HepG2 (cell line): ENCODE results near the gene POLRMT. TPM values are rescaled to one million over a fixed set of nuclear protein-coding genes. Genes with fewer than 3 reads are reported as not detected.

Experiments used
- CHCHD3 ChIP-seq: sonication (generic); formaldehyde crosslinking; IDR thresholded peaks from 2 replicates; pipeline ENCODE4 v1.8.0; 2022; ENCODE audit warnings: mild to moderate bottlenecking, missing genetic modification reagents, moderate library complexity
- CSRNP2 ChIP-seq: sonication (generic); formaldehyde crosslinking; conservative IDR thresholded peaks from 2 replicates; pipeline ENCODE4 v1.8.0; 2022; ENCODE audit warnings: low read depth, missing genetic modification reagents
- DNMT3B ChIP-seq: conservative IDR thresholded peaks from 2 replicates; pipeline ENCODE4 v1.6.1; 2016; ENCODE audit warnings: missing biosample characterization, control low read depth
- FOSL1 ChIP-seq: sonication (generic); formaldehyde crosslinking; IDR thresholded peaks from 2 replicates; pipeline ENCODE4 v1.9.0; 2021; ENCODE audit warnings: missing genetic modification reagents, borderline replicate concordance
- FOSL2 ChIP-seq: sonication (generic); formaldehyde crosslinking; IDR thresholded peaks from 2 replicates; pipeline ENCODE4 v1.4.0; 2020; ENCODE audit warnings: missing genetic modification reagents
- GPBP1L1 ChIP-seq: sonication (generic); formaldehyde crosslinking; IDR thresholded peaks from 2 replicates; pipeline ENCODE4 v1.5.0; 2020; ENCODE audit warnings: mild to moderate bottlenecking, missing genetic modification reagents
- HNRNPLL ChIP-seq: fragments of 200-400 bp; formaldehyde crosslinking; IDR thresholded peaks from 2 replicates; pipeline ENCODE4 v1.6.1; 2017; ENCODE audit warnings: mild to moderate bottlenecking, low read depth, low read length; ENCODE audit not compliant: poor library complexity, severe bottlenecking
- JUND ChIP-seq: sonication (generic); formaldehyde crosslinking; IDR thresholded peaks from 2 replicates; pipeline ENCODE4 v1.8.0; 2022; ENCODE audit warnings: mild to moderate bottlenecking, missing genetic modification reagents
- MIXL1 ChIP-seq: IDR thresholded peaks from 2 replicates; pipeline ENCODE4 v1.6.1; 2016
- MTA3 ChIP-seq: sonication (generic); formaldehyde crosslinking; IDR thresholded peaks from 2 replicates; pipeline ENCODE4 v1.4.0; 2020; ENCODE audit warnings: missing genetic modification reagents
- THAP11 ChIP-seq: IDR thresholded peaks from 2 replicates; pipeline ENCODE4 v1.6.1; 2016; ENCODE audit warnings: missing biosample characterization, missing genetic modification reagents
- ZBTB42 ChIP-seq: sonication (generic); formaldehyde crosslinking; IDR thresholded peaks from 2 replicates; pipeline ENCODE4 v1.5.0; 2020; ENCODE audit warnings: mild to moderate bottlenecking, missing genetic modification reagents
- ZFY ChIP-seq: sonication (generic); formaldehyde crosslinking; IDR thresholded peaks from 2 replicates; pipeline ENCODE4 v1.4.0; 2020; ENCODE audit warnings: missing genetic modification reagents
- ZMYM3 ChIP-seq: sonication (generic); formaldehyde crosslinking; IDR thresholded peaks from 2 replicates; pipeline ENCODE4 v1.5.1; 2020; ENCODE audit warnings: mild to moderate bottlenecking, missing genetic modification reagents
- ZNF20 ChIP-seq: sonication (generic); formaldehyde crosslinking; IDR thresholded peaks from 2 replicates; pipeline ENCODE4 v1.4.0; 2020; ENCODE audit warnings: mild to moderate bottlenecking, moderate library complexity, missing genetic modification reagents
- ZNF225 ChIP-seq: sonication (generic); formaldehyde crosslinking; IDR thresholded peaks from 2 replicates; pipeline ENCODE4 v1.4.0; 2020; ENCODE audit warnings: mild to moderate bottlenecking, missing genetic modification reagents
- ZNF350 ChIP-seq: sonication (generic); formaldehyde crosslinking; IDR thresholded peaks from 2 replicates; pipeline ENCODE4 v1.4.0; 2020; ENCODE audit warnings: mild to moderate bottlenecking, low read depth, missing genetic modification reagents, borderline replicate concordance
- ZNF768 ChIP-seq: sonication (generic); formaldehyde crosslinking; IDR thresholded peaks from 2 replicates; pipeline ENCODE4 v1.4.0; 2020; ENCODE audit warnings: missing genetic modification reagents
- ZNF816 ChIP-seq: sonication (generic); formaldehyde crosslinking; IDR thresholded peaks from 2 replicates; pipeline ENCODE4 v1.8.0; 2022; ENCODE audit warnings: missing genetic modification reagents, mild to moderate bottlenecking, borderline replicate concordance
- polyA plus RNA-seq, 8 experiments: library from polyadenylated mRNA; depleted of rRNA in 3 of 8; stranded (reverse) in 7 of 8; unstranded in 1 of 8; fragments of >200 nt; fragmentation: Illumina TruSeq in 4 of 8; extraction: Trizol in 4 of 8; gene quantifications; 2 replicates each; pipeline versions ENCODE4 v1.2.1 to v1.2.3, GENCODE V29; 2011 to 2016; ENCODE audit warnings: low read depth in 4 of 8, missing spikeins in 1 of 8, mixed read lengths in 1 of 8; ENCODE audit not compliant: insufficient read depth in 1 of 8
- total RNA-seq, 5 experiments: library from RNA; depleted of rRNA; stranded (reverse); fragments of >200 nt; fragmentation: Illumina TruSeq; extraction: Trizol; gene quantifications; 2 replicates each; pipeline ENCODE4 v1.2.3, GENCODE V29; 2016; ENCODE audit warnings: low read depth in 1 of 5
- TF ChIP-seq, protein P1 (sequence below): sonication (generic); formaldehyde crosslinking; IDR thresholded peaks from 2 replicates; pipeline ENCODE4 v1.5.0; 2020; ENCODE audit warnings: missing genetic modification reagents, mild to moderate bottlenecking, borderline replicate concordance
- TF ChIP-seq, protein P2 (sequence below): IDR thresholded peaks from 2 replicates; pipeline ENCODE4 v1.6.1; 2016; ENCODE audit warnings: low read depth, control low read depth
- TF ChIP-seq, protein P3 (sequence below): sonication (generic); formaldehyde crosslinking; IDR thresholded peaks from 2 replicates; pipeline ENCODE4 v1.4.0; 2020; ENCODE audit warnings: missing genetic modification reagents, borderline replicate concordance

The POLRMT gene
- total and polyA plus RNA-seq, 2 of the 13 experiments (the other 11 are each of a cell fraction or from before 2014, with no cell fraction given): 78.0 to 101 TPM

DNA sequence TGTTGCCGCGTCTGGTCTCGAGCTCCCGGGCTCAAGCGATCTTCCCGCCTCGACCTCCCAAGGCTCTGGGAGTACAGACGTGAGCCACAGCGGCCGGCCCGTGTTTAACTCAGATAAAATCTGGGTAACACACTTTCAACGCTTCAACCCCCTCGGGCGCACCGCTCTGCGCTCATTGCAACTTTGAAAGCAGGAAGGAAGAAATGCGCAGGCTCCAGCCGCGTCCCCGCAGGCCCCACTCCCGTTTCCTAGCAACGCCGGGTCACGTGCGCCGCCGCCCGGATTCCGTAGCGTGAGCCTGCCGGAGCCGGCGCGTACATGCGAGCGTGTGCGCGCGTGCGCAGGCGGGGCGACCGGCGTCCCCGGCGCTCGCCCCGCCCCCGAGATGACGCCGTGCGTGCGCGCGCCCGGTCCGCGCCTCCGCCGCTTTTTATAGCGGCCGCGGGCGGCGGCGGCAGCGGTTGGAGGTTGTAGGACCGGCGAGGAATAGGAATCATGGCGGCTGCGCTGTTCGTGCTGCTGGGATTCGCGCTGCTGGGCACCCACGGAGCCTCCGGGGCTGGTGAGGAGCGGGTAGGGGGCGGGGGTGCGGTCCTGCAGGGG lies 61.1 kb downstream of the POLRMT start, which contains the start of gene BSG (continued):
- TF ChIP-seq, protein P1, sequence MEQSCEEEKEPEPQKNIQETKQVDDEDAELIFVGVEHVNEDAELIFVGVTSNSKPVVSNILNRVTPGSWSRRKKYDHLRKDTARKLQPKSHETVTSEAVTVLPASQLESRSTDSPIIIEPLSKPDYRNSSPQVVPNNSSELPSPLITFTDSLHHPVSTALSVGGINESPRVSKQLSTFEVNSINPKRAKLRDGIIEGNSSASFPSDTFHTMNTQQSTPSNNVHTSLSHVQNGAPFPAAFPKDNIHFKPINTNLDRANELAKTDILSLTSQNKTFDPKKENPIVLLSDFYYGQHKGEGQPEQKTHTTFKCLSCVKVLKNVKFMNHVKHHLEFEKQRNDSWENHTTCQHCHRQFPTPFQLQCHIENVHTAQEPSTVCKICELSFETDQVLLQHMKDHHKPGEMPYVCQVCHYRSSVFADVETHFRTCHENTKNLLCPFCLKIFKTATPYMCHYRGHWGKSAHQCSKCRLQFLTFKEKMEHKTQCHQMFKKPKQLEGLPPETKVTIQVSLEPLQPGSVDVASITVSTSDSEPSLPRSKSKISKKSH: no peak
- TF ChIP-seq, protein P2, sequence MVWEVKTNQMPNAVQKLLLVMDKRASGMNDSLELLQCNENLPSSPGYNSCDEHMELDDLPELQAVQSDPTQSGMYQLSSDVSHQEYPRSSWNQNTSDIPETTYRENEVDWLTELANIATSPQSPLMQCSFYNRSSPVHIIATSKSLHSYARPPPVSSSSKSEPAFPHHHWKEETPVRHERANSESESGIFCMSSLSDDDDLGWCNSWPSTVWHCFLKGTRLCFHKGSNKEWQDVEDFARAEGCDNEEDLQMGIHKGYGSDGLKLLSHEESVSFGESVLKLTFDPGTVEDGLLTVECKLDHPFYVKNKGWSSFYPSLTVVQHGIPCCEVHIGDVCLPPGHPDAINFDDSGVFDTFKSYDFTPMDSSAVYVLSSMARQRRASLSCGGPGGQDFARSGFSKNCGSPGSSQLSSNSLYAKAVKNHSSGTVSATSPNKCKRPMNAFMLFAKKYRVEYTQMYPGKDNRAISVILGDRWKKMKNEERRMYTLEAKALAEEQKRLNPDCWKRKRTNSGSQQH (CRISPR knock-in tag): no peak; the same call in 1 of the 2 replicates
- TF ChIP-seq HNRNPLL (peak; percentile 83), MIXL1 (CRISPR knock-in tag) (0 out of 2 replicates have a peak, but pooled peaks have one; percentile 13), ZNF350 (no peak; the same call in 1 of the 2 replicates), THAP11 (CRISPR knock-in tag) (peak; percentile 63), CSRNP2 (CRISPR knock-in tag) (no peak), ZNF225 (CRISPR knock-in tag) (no peak), ZNF20 (CRISPR knock-in tag) (no peak), ZFY (CRISPR knock-in tag) (peak; percentile 85), JUND (peak; percentile 41; the same call in 1 of the 2 replicates), MTA3 (CRISPR knock-in tag) (no peak), ZNF816 (CRISPR knock-in tag) (0 out of 2 replicates have a peak, but pooled peaks have one; percentile 28), DNMT3B (CRISPR knock-in tag) (0 out of 2 replicates have a peak, but pooled peaks have one; percentile 46), ZBTB42 (CRISPR knock-in tag) (peak; percentile 27; the same call in 1 of the 2 replicates), ZNF768 (CRISPR knock-in tag) (peak; percentile 72; the same call in 1 of the 2 replicates), CHCHD3 (no peak), FOSL2 (CRISPR knock-in tag) (0 out of 2 replicates have a peak, but pooled peaks have one; percentile 7), FOSL1 (CRISPR knock-in tag) (no peak), ZMYM3 (CRISPR knock-in tag) (no peak), GPBP1L1 (CRISPR knock-in tag) (no peak)
- TF ChIP-seq, protein P3, sequence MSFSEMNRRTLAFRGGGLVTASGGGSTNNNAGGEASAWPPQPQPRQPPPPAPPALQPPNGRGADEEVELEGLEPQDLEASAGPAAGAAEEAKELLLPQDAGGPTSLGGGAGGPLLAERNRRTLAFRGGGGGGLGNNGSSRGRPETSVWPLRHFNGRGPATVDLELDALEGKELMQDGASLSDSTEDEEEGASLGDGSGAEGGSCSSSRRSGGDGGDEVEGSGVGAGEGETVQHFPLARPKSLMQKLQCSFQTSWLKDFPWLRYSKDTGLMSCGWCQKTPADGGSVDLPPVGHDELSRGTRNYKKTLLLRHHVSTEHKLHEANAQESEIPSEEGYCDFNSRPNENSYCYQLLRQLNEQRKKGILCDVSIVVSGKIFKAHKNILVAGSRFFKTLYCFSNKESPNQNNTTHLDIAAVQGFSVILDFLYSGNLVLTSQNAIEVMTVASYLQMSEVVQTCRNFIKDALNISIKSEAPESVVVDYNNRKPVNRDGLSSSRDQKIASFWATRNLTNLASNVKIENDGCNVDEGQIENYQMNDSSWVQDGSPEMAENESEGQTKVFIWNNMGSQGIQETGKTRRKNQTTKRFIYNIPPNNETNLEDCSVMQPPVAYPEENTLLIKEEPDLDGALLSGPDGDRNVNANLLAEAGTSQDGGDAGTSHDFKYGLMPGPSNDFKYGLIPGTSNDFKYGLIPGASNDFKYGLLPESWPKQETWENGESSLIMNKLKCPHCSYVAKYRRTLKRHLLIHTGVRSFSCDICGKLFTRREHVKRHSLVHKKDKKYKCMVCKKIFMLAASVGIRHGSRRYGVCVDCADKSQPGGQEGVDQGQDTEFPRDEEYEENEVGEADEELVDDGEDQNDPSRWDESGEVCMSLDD (CRISPR knock-in tag): no peak
